ENCODE results near the gene SMC4. TPM values are rescaled to one million over a fixed set of nuclear protein-coding genes. Genes with fewer than 3 reads are reported as not detected.

Gene SMC4
- polyA plus RNA-seq, 1 of the 3 experiments (the other 2 are of a cell fraction), result 26.1 TPM

DNA sequence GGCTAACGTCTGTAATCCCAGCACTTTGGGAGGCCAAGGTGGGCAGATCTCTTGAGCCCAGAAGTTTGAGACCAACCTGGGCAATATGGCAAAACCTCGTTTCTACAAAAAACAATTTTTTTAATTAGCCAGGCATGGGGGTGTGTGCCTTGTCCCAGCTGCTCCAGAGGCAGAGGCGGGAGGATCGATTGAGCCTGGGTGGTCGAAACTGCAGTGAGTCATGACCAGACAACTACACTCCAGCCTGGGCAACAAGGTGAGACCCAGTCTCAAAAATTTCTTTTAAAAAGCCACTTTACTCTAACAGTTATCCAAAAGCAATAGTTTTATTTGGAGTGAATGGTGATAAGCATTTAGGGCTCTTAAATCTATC is 37.6 kb downstream of the SMC4 start:
- DNase-seq, result no peak
- H3F3A ChIP-seq (replicated peaks; ENCODE audit: insufficient read depth), result peaks cover 72% of the 10 kb centered on the region
- peaks cover 55 to 68% of the 10 kb centered on the region in 2 experiments for H3K36me3 ChIP-seq (replicated peaks in 1 of 2; ENCODE audit: control insufficient read depth in 1 of 2, insufficient read depth in 2 of 2, low read length in 1 of 2)
- no peaks in the 10 kb centered on the region for H3K4me1 ChIP-seq (ENCODE audit: control insufficient read depth in 1 of 2, insufficient read depth in 2 of 2, low read depth in 1 of 2, low read length in 1 of 2)
- no peak overlapping the region for H3K27ac ChIP-seq (ENCODE audit: low read depth in 2 of 2, low read length in 1 of 2)
- H3K4me3 ChIP-seq (ENCODE audit: low read depth in 2 of 2, low read length in 1 of 2), result no peak overlapping the region
- TF ChIP-seq, protein P1, sequence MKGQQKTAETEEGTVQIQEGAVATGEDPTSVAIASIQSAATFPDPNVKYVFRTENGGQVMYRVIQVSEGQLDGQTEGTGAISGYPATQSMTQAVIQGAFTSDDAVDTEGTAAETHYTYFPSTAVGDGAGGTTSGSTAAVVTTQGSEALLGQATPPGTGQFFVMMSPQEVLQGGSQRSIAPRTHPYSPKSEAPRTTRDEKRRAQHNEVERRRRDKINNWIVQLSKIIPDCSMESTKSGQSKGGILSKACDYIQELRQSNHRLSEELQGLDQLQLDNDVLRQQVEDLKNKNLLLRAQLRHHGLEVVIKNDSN (IDR thresholded peaks at IDR 0.05; ENCODE audit: borderline replicate concordance, low read depth), result no peak
- TF ChIP-seq, protein P2, sequence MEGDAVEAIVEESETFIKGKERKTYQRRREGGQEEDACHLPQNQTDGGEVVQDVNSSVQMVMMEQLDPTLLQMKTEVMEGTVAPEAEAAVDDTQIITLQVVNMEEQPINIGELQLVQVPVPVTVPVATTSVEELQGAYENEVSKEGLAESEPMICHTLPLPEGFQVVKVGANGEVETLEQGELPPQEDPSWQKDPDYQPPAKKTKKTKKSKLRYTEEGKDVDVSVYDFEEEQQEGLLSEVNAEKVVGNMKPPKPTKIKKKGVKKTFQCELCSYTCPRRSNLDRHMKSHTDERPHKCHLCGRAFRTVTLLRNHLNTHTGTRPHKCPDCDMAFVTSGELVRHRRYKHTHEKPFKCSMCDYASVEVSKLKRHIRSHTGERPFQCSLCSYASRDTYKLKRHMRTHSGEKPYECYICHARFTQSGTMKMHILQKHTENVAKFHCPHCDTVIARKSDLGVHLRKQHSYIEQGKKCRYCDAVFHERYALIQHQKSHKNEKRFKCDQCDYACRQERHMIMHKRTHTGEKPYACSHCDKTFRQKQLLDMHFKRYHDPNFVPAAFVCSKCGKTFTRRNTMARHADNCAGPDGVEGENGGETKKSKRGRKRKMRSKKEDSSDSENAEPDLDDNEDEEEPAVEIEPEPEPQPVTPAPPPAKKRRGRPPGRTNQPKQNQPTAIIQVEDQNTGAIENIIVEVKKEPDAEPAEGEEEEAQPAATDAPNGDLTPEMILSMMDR (IDR thresholded peaks at IDR 0.05), result no peak
- no peak for TF ChIP-seq EZH2phosphoT487 (IDR thresholded peaks at IDR 0.05; ENCODE audit: borderline replicate concordance, low read depth)
- TF ChIP-seq, protein P3, sequence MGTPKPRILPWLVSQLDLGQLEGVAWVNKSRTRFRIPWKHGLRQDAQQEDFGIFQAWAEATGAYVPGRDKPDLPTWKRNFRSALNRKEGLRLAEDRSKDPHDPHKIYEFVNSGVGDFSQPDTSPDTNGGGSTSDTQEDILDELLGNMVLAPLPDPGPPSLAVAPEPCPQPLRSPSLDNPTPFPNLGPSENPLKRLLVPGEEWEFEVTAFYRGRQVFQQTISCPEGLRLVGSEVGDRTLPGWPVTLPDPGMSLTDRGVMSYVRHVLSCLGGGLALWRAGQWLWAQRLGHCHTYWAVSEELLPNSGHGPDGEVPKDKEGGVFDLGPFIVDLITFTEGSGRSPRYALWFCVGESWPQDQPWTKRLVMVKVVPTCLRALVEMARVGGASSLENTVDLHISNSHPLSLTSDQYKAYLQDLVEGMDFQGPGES (IDR thresholded peaks at IDR 0.05; ENCODE audit: low read depth, low read length), result no peak
- TF ChIP-seq NRF1 (IDR thresholded peaks at IDR 0.05; ENCODE audit: low read depth, low read length), result no peak
- TF ChIP-seq RXRA (IDR thresholded peaks at IDR 0.05; ENCODE audit: borderline replicate concordance, low read depth), result no peak
- no peak for TF ChIP-seq ELF1 (IDR thresholded peaks at IDR 0.05)
- no peak for TF ChIP-seq MEF2A (IDR thresholded peaks at IDR 0.05; ENCODE audit: borderline replicate concordance, low read depth)
- no peak for TF ChIP-seq SMC3 (IDR thresholded peaks at IDR 0.05; ENCODE audit: low read depth, low read length)
- no peak for TF ChIP-seq TAF1 (IDR thresholded peaks at IDR 0.05; ENCODE audit: borderline replicate concordance, low read depth, low read length)
- TF ChIP-seq FOXM1 (IDR thresholded peaks at IDR 0.05; ENCODE audit: low read depth), result no peak
- TF ChIP-seq RFX5 (IDR thresholded peaks at IDR 0.05; ENCODE audit: low read length), result no peak
- TF ChIP-seq TEAD4 (IDR thresholded peaks at IDR 0.05; ENCODE audit: borderline replicate concordance, insufficient read depth), result no peak
- TF ChIP-seq NFIC (IDR thresholded peaks at IDR 0.05; ENCODE audit: borderline replicate concordance), result no peak
- no peak for TF ChIP-seq GABPA (IDR thresholded peaks at IDR 0.05; ENCODE audit: low read depth)
- no peak for TF ChIP-seq FOXJ3 (CRISPR knock-in tag; IDR thresholded peaks at IDR 0.05)
- TF ChIP-seq GATA2 (CRISPR knock-in tag; IDR thresholded peaks at IDR 0.05), result no peak
- TF ChIP-seq POLR2AphosphoS5 (IDR thresholded peaks at IDR 0.05; ENCODE audit: low read depth, low read length), result no peak; the same call in 1 of the 2 replicates
- no peak for TF ChIP-seq SIN3A (IDR thresholded peaks at IDR 0.05; ENCODE audit: borderline replicate concordance, low read depth, low read length)
- TF ChIP-seq RCOR1 (IDR thresholded peaks at IDR 0.05; ENCODE audit: low read length), result no peak
- no peaks in the 10 kb centered on the region for H3K9me3 ChIP-seq
- no peaks in the 10 kb centered on the region for H3K9me2 ChIP-seq
- no peak overlapping the region for H2AFZ ChIP-seq (ENCODE audit: low read depth)
- ChIA-PET POLR2A (no interaction called here), CTCF (interaction anchor here (0.8 kb wide), 1 partner anchor 11 kb away, joined by 3 read pairs; no protein-coding TSS in a partner anchor)
- WGBS (ENCODE audit: low lambda C conversion rate), result 85% methylated on average over 5 of the region's 5 CpGs
- H4K20me1 ChIP-seq (ENCODE audit: insufficient read depth), result no peaks in the 10 kb centered on the region
- no peak overlapping the region for H3K9ac ChIP-seq
- H3K27me3 ChIP-seq (ENCODE audit: insufficient read depth), result no peaks in the 10 kb centered on the region
- peaks cover 98% of the 10 kb centered on the region for H3K79me2 ChIP-seq (ENCODE audit: insufficient read depth)
- no peak overlapping the region for H3K4me2 ChIP-seq

Data from SK-N-SH (cell line).